ENCODE results near the gene IFNA6.

DNA sequence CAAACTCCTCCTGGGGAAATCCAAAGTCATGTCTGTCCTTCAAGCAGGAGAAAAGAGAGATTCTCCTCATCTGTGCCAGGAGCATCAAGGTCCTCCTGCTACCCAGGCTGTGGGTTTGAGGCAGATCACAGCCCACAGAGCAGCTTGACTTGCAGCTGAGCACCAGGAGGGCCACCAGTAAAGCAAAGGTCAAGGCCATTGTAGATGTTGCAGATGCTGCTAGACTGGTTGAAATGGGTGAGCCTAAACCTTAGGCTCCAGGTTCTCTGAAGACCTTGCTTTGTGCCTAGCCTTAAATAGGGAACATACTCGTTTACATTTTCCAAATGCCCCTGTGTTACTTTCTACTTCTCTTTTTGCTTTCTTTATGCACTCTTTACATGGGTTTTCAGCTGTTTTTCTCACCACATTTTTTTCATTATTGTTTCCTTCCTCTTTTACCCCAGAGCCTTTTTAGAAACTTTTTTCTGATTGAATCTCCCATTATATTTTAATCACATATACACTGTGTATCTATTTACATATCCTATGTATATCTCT lies 34.5 kb upstream of the IFNA6 start, which contains the start of gene IFNA2:
- TF ChIP-seq YY1 (IDR thresholded peaks at IDR 0.05; ENCODE audit: insufficient read depth, insufficient read length) (no peak), SUZ12 (IDR thresholded peaks at IDR 0.05; ENCODE audit: extremely low read depth, insufficient read depth, insufficient read length) (no peak)
